ENCODE results near the gene CD300LF.
A peak's percentile ranks its signal among the peaks of the same experiment; 100 is the strongest.

CD300LF gene

GRCh38 chr17:74750327-74751069 is 37.8 kb upstream of the CD300LF start:
- DNase-seq (ENCODE audit: insufficient read length, low spot score): no peak
- no peak for TF ChIP-seq POLR2A (IDR thresholded peaks at IDR 0.05; ENCODE audit: low read depth, low read length)
- no peak for FAIRE-seq

GRCh38 chr17:74750039-74750326 is 37.3 kb upstream of the CD300LF start:
- TF ChIP-seq POLR2A (IDR thresholded peaks at IDR 0.05; ENCODE audit: low read depth, low read length): no peak
- no peak for FAIRE-seq
- no peak for DNase-seq (ENCODE audit: insufficient read length, low spot score)

DNA sequence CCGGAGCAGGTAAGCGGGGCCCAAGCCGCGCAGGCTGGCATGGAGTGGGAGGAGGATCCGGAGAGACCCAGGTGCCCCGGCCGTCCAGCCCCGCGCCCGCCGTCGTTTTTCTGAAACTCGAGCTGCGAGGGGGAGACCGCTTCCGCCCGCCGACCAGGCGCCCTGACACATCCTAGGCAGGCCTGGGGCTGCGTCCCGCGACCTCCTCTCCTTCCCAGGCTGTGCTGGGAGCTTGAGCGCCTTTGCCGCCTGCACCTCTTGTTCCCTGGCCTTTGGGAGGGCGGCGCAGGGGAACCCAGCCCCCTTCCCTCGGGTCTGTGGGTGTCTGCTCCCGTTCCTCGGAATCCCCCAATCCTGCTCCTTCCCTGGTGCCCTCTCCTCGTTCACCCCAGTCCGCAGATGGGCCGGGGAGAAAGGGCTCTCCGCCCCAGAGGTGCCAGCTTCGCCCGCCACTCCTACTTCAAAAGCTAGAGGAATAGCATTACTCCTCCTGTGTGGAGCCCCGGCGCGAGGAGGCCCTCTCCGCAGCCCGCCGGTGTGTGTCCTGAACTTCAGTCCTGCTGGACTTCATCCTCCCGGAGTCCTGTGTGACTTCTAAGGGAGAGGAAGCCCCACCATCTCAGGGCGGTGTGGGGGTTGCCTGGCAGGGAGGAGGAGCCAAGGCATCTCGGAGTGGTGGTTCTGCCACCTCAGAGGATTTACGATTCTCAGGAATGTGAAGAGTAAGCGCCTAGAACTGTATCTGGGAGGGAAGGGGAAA is 36.7 kb upstream of the CD300LF start:
- DNase-seq (ENCODE audit: insufficient read length, low spot score): no peak

DNA sequence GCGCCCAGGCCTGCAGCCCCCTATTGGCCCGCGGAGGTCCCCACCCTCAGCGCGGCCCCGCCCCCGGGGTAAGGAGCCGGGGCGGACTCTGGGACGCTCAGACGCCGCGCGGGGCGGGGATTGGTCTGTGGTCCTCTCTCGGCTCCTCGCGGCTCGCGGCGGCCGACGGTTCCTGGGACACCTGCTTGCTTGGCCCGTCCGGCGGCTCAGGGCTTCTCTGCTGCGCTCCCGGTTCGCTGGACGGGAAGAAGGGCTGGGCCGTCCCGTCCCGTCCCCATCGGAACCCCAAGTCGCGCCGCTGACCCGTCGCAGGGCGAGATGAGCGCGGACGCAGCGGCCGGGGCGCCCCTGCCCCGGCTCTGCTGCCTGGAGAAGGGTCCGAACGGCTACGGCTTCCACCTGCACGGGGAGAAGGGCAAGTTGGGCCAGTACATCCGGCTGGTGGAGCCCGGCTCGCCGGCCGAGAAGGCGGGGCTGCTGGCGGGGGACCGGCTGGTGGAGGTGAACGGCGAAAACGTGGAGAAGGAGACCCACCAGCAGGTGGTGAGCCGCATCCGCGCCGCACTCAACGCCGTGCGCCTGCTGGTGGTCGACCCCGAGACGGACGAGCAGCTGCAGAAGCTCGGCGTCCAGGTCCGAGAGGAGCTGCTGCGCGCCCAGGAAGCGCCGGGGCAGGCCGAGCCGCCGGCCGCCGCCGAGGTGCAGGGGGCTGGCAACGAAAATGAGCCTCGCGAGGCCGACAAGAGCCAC is 36.0 kb upstream of the CD300LF start, which contains the start of gene NHERF1:
NHERF1 (plus strand) TSS at position 100 of the 750 bp plus-strand sequence; CDS start at position 319, 219 bp downstream.
- peak; percentile 99 for TF ChIP-seq POLR2A (IDR thresholded peaks at IDR 0.05; ENCODE audit: low read depth, low read length)
- FAIRE-seq: no peak
- no peak for DNase-seq (ENCODE audit: insufficient read length, low spot score)

More for the DNA sequence above, 36.7 kb upstream of the CD300LF start:
- no peak for FAIRE-seq
- peak; percentile 40; the same call in 1 of the 2 replicates for TF ChIP-seq POLR2A (IDR thresholded peaks at IDR 0.05; ENCODE audit: low read depth, low read length)

- peak; percentile 98 for DNase-seq (ENCODE audit: insufficient read length, low spot score)
- no peak for FAIRE-seq
- TF ChIP-seq POLR2A (IDR thresholded peaks at IDR 0.05; ENCODE audit: low read depth, low read length): no peak
These were observed 35.5 kb upstream of the CD300LF start for GRCh38 chr17:74748279-74748528.

- DNase-seq (ENCODE audit: insufficient read length, low spot score): no peak
- TF ChIP-seq POLR2A (IDR thresholded peaks at IDR 0.05; ENCODE audit: low read depth, low read length): no peak
- no peak for FAIRE-seq
These were observed 34.2 kb upstream of the CD300LF start for GRCh38 chr17:74746922-74747321.

GRCh38 chr17:74746376-74746775 is 33.7 kb upstream of the CD300LF start:
- FAIRE-seq: no peak
- TF ChIP-seq POLR2A (IDR thresholded peaks at IDR 0.05; ENCODE audit: low read depth, low read length): no peak
- no peak for DNase-seq (ENCODE audit: insufficient read length, low spot score)

DNA sequence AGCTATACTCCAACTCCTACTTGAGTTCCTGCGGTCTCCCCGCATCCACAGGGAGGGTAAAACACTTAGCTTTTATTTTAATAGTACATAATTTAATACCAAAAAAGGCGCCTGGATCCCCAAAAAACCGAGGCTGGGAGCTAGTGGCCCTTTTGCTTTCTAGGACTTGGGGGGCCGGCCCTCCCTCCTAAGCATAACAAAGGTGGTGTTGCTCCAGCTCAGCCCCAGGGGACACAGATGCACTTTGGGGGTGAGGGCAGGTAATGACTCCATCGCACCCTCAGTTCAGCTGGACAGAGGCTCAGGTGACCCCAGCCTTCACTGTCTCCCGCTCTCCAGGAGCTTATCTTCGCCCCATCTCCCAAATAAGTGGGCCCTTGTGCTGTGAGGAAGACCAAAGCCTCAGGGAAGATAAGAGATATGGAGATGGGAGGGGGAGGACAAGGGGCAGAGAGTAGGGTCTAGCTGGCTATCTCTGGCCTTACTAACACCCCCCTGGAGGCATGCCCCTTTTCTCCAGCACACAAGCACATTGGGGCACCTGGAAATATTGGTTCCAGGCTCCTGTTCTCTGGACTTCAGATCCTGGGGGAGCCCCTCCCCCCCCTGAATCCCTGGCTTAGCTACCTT is 32.9 kb upstream of the CD300LF start:
- DNase-seq (ENCODE audit: insufficient read length, low spot score) (no peak), FAIRE-seq (no peak)
- TF ChIP-seq POLR2A (IDR thresholded peaks at IDR 0.05; ENCODE audit: low read depth, low read length): no peak

DNA sequence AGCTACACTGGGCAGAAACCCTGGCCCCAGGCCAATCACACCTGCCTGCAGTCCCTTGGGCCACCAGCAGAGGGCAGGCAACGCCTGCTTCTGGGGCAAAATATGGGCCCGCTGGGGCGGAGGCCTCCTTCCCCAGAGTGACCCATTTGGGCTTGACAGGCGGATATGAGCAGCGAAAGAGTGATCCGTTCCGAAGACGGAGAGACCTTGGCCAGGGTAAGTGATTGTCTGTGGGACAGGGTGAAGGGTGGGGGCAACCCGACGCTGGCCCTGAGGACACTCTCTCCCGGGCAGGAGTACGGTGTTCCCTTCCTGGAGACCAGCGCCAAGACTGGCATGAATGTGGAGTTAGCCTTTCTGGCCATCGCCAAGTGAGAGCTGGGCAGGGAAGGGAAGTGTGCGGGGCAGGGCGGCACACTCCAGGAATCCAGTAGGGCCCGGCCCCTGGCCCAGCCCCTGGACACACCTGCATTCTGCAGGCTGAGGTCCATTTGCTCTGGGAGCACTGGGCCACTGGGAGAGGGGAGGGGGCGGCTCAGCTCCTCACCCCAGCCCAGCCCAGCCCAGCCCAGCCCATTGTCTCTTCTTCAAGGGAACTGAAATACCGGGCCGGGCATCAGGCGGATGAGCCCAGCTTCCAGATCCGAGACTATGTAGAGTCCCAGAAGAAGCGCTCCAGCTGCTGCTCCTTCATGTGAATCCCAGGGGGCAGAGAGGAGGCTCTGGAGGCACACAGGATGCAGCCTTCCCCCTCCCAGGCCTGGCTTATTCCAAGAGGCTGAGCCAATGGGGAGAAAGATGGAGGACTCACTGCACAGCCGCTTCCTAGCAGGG is 32.2 kb upstream of the CD300LF start:
- TF ChIP-seq POLR2A (IDR thresholded peaks at IDR 0.05; ENCODE audit: low read depth, low read length): no peak
- FAIRE-seq (no peak), DNase-seq (ENCODE audit: insufficient read length, low spot score) (peak; percentile 95)

DNA sequence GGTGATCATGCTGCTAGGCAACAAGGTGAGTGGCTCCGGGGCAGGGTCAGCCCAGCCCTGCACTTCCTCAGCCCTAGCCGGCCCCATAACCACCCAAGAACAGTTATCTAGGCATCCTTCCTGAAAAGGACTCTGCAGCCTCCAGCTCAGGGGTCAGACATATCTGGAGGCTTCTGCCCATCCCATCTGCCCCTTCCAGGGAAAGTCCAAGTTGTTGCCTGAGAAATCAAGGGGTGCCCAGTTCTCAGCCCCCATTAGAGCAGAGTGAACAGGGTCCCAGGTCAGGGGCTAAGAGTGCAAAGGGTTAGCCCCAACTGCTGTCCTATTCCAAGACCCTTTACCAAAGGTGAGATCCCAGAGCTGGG is 31.6 kb upstream of the CD300LF start:
- FAIRE-seq: no peak
- TF ChIP-seq POLR2A (IDR thresholded peaks at IDR 0.05; ENCODE audit: low read depth, low read length): no peak
- no peak for DNase-seq (ENCODE audit: insufficient read length, low spot score)

- FAIRE-seq (no peak), DNase-seq (ENCODE audit: insufficient read length, low spot score) (no peak)
- TF ChIP-seq POLR2A (IDR thresholded peaks at IDR 0.05; ENCODE audit: low read depth, low read length): no peak
These were observed 31.0 kb upstream of the CD300LF start for GRCh38 chr17:74743755-74744154.

GRCh38 chr17:74742978-74743545 is 30.3 kb upstream of the CD300LF start:
- DNase-seq (ENCODE audit: insufficient read length, low spot score): no peak
- no peak for TF ChIP-seq POLR2A (IDR thresholded peaks at IDR 0.05; ENCODE audit: low read depth, low read length)
- FAIRE-seq: no peak

DNA sequence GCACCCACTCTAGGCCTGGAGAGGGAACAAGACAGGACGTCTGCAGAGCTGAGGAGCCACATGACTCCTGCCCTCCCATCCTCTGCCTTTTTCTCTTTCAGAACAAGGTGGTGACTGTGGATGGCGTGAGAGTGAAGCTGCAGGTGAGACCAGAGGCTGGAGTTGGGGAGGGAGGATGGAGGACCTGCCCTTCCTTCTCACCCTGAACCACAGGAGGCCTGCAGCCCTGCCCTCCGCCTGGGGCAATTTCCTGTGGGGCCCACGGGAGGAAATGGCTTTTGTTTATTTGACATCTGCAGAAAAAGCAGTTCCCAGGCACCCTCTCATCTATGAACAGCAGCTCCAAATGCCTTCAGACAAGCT is 29.4 kb upstream of the CD300LF start:
- FAIRE-seq (no peak), DNase-seq (ENCODE audit: insufficient read length, low spot score) (no peak)
- no peak for TF ChIP-seq POLR2A (IDR thresholded peaks at IDR 0.05; ENCODE audit: low read depth, low read length)

All from H54 (cell line).